Measurements from ENCODE around the gene NOS1AP.

- TF ChIP-seq CTCF (IDR thresholded peaks at IDR 0.05) (no peak), POLR2A (IDR thresholded peaks at IDR 0.05) (no peak)
These were observed 277.8 kb downstream of the NOS1AP start for GRCh38 chr1:162347281-162347680.

Data from lower leg skin (tissue), 3 donors.